NCI-H2107 (cell line): ENCODE data around the gene EIF1AX.
A peak's percentile ranks its signal among the peaks of the same experiment; 100 is the strongest.
"Not testable (repeated sequence)": the region's sequence is repeated elsewhere in the genome, so short reads cannot be mapped to it uniquely, and the experiment has no call there.

ENCODE experiments used
- DNase-seq: peaks from one replicate; lab custom pipeline; 2025; lab: John Stamatoyannopoulos, UW

Gene EIF1AX

DNA sequence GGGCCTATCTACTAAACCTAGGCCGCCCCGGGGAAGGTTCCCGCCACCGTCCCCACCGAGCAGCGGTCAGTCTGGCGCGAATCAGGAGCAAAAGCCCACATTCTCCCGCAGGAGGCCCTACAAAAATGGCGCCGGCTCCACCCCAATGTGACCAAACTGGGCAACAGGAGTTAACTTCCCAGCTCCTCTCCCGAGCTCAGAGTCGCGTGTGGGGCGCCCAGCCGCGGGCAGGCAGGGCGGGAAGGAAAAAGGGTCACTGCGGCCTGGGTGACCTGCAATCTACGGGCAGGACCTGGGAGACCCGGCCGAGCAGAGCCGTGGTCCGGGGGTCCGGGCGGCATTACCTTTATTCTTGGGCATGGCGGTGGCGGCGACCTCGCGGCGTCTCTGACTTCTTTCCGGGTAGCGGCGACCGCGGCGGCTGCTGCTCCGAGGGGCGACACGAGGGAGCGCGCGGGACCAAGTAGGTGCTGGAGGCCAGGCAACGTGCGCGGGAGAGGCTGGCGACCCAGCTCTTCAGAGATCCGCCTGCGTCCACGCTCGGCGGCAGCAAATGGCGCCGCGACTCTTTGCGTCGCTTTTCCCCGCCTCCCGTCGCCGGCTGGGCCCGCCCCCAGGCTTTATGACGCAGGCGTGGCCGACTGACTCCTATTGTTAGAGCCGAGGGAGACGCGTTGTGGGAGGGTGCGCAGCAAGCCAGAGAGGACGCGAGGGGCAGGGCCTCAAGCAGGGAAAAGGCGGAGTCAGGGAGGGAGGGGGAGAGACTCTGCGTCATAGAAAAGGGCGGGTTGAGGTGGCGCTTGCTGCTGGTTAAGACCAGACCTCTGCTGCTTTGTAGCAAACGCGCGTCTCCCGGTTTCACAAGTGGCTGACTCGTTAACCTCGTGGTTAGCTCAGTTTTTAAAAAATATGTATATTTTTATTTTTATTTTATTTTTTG, at the start of gene EIF1AX:
EIF1AX (minus strand) TSS at position 558 of the 940 bp plus-strand sequence; CDS start at position 360, 198 bp downstream.
- DNase-seq = peak; percentile 96

- no peak for DNase-seq
Measured at GRCh38 chrX:20189171-20189570, 47.5 kb upstream of the EIF1AX start.

DNA sequence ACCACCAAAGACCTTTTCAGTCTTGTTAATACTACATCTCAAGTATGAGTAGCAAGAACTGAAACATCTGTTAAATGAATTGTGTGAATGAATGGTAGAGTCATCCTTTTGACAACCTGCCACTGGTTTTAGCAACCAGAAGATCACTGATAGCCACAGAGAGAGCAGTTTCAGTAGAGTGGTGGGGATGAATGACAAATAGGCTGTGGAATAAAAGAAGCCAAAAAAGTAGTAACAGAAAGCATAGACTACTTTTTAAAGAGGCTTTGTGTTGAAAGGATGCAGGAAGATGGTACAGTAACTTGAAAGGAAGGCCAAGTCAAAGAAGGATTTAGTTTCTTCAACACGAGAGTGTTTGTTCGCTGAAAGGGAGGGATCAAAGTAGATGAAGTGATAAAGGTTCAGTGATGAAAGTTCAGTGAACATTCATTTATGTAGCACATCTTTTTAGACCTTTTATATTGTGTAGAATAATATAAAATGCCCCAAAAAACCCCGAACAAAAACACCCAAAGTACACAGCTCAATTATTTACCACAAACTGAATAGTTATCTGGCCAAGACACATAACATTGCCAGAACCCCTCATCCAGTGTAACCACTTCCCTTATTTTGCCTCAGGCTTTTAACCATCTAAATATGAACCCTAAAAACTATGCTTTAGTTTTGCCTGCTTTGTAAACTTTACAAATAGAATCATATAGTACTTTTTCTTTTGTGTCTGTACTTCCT, 40.1 kb upstream of the EIF1AX start:
- DNase-seq = no peak

- no peak for DNase-seq
Measured at GRCh38 chrX:20177093-20177492, 35.5 kb upstream of the EIF1AX start.

- DNase-seq = no peak
Measured at GRCh38 chrX:20173856-20174255, 32.2 kb upstream of the EIF1AX start.

DNA sequence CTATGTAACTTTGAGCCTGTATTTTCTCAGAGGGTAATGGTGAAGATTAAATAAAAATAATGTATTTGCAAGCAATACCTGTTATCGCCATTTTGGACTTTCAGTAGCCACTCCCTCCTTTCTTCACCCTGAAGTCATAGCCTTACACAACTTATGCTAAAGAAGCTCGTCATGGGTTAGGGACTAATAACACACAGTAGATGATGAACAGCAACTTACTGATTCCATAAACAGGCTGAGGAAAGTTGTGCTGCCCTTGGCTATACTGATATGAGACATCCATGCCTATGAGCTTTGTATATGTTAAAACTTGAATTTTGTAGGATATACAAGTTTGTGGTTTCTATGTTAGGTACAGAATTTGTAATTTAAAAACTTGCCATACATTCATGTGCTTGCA, 31.7 kb upstream of the EIF1AX start:
- DNase-seq = no peak

- no peak for DNase-seq
Measured at GRCh38 chrX:20171887-20172286, 30.2 kb upstream of the EIF1AX start.

- DNase-seq = not testable (repeated sequence)
Measured at GRCh38 chrX:20162516-20162915, 20.9 kb upstream of the EIF1AX start.

DNA sequence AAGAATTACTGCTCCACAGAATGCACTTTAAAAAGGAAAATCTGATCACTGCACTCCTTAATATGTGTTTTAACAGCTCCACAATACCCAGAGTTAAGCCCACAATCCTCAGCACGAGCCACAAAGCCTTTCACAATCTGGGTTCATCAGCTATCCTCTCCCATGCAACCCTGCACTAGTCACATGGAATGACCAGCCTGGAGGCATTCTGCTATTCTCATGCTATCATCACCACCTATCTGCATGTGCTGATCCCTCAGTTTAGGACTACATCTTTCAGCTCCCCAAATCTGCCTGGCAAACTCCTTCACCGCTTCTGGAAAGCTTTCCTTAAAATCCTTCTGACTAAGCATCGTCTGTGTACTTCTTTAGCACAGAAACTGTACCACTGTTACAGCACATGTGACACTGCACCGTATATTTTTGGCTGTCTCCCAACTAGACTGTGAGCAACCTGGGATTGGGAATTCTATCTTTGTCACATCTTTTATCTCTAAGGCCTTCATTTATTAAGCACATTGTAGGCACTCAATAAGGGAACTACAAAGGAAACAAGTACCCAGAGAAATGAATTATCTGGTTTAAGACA, 18.3 kb upstream of the EIF1AX start:
- DNase-seq = no peak

GRCh38 chrX:20151689-20152088, 10.1 kb upstream of the EIF1AX start:
- no peak for DNase-seq

DNA sequence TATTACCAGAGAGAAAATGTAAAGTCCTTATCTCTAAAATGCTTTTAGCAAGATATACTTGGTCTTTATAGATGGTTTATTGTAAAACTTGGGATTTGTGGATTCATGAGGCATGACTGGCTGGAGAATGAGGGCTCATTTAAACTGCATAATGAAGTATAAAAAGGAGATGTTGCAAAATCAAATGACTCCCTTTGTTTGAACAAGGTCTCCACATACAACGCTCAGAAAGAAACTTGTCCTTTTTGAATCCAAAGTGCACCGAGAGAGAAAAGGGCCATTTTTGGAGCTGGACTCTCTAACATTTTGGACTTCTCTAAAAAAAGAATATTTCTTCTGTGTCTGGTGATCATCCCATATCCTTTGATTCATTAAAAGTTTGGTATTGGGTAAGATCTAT, 7.7 kb upstream of the EIF1AX start:
- no peak for DNase-seq

- DNase-seq = no peak
Measured at GRCh38 chrX:20147561-20147960, 5.9 kb upstream of the EIF1AX start.

DNA sequence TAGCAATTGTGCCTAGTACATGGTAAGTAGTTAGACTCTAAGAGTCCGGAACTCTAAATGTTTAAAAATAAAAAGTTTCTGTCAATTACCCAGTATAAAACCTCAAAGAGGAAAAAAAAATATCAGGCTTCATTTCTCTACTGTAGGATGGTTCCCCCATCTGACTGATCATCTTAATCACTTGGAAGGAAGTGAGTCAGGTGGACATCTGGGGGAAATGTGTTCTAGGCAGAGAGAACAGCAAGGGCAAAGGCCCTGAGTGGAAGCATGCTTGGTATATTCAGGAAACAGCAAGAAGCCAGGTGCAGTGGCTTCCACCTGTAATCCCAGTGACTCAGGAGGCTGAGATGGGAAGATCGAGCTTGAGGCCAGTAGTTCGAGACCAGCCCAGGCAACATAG, 2.9 kb upstream of the EIF1AX start:
- no peak for DNase-seq

- DNase-seq = no peak
Measured at GRCh38 chrX:20143561-20143960, 1.9 kb upstream of the EIF1AX start.

DNA sequence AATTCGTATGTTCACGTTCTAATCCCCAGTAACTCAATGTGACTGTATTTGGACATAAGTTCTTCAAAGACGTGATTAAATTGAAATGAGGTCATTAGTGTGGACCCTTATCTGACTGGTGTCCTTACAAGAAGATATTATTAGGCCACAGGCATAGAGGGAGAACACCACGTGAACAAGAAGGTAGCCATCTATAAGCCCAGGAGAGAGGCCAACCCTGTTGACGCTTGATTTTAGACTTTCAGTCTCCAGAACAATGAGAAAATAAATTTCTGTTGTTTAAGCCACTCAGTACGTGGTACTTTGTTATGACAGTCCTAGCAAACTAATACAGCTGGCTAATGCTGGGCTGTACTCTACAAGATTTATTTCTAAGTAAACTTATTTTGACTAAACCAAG, 1.5 kb upstream of the EIF1AX start:
- no peak for DNase-seq

GRCh38 chrX:20140420-20140819, 1.2 kb downstream of the EIF1AX start:
- no peak for DNase-seq

DNA sequence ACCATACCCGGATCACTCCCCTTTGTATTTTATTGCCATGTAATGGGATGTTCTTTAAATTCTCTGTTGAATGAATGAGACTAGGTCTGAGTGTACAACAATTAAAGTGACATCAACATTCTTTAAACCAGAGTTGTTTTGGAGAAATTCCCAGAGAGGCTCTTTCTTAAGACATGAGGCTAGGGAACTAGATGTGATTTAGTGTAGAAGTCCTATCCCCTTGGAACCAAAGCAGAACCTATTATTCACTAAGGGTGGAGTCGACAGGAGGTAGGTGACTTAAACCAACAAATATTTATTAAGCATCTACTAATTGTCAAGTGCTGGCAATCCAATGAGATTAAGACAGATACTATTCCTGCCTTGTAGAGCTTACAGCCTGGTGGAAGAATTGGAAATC, 1.7 kb downstream of the EIF1AX start:
- DNase-seq = no peak

- DNase-seq = no peak
Measured at GRCh38 chrX:20135944-20136343, 5.7 kb downstream of the EIF1AX start.

GRCh38 chrX:20132666-20133065, 9.0 kb downstream of the EIF1AX start:
- no peak for DNase-seq

DNA sequence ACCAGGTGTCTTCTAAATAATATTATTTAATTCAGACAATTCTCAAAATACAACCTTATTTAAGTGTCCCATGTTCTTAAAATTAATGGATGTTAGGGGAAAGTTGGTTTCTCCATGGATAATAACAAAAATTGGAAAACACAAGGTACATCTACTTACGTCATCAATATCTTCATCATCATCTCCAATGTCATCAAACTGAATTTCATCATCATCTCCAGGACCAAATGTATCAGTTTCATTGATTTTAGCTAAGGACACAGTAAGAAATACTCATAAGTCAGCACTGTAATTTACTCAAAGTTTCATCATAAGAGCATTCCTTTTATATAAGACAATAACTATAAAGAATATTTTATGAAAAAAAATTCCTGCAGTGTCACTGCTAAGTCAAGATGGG, 11.3 kb downstream of the EIF1AX start:
- no peak for DNase-seq

- DNase-seq = no peak
Measured at GRCh38 chrX:20129547-20129946, 12.1 kb downstream of the EIF1AX start.

DNA sequence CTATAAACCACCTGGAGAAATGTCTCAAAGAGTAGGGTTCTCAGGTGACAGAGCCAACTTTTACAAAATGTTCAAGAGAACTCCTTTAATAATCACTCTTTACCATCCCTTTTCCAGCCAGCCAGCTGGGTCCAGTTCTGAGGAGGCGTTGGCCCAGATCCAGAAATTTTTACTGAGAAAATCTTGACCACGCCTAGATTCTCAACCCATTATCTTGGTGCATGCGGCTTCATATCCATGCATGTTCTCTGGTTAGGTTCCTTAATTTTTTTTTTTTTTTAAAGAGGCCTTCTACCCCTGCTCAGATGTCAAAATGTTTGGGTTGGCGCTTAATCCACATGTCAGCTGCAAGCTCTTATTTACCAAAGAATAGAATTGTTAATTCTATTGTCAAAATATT, 13.0 kb downstream of the EIF1AX start:
- no peak for DNase-seq

DNA sequence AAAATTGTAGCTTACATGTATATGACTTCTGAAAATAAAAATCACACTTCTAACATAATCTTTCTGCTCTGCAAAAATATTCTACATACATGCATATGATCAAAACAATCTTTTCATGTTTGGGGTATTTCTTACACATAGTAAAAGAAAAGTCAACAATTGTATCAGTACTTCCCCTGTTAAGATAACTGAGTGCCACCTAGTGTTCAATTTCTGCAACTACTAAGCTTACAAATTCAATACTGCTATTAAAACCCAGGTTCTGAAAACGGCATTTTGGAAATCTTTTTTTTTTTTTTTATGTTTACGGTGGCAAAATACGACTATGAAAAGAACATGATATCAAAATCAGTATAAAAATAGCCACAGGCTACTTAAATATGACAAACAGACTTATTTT, 14.2 kb downstream of the EIF1AX start:
- not testable (repeated sequence) for DNase-seq
